Trophoblast cell (in vitro differentiated cells and primary cell): ENCODE measurements around the gene CDRT4.

Experiments used
- DNase-seq, 2 donors: peaks; one replicate each; pipeline ENCODE4 v3.0.0-alpha.2; 2016
- H2AFZ ChIP-seq: 2 replicates; pipeline ENCODE4 v1.6.1; 2013; ENCODE audit warnings: low read length, moderate library complexity, mild to moderate bottlenecking; ENCODE audit not compliant: insufficient read depth, poor library complexity
- H2AK5ac ChIP-seq: 2 replicates; pipeline ENCODE4 v1.6.1; 2013; ENCODE audit warnings: mild to moderate bottlenecking, low read length
- H2BK120ac ChIP-seq: 2 replicates; pipeline ENCODE4 v1.6.1; 2013; ENCODE audit warnings: low read length, mild to moderate bottlenecking, moderate library complexity; ENCODE audit not compliant: insufficient read depth, poor library complexity
- H2BK12ac ChIP-seq: 2 replicates; pipeline ENCODE4 v1.6.1; 2013; ENCODE audit warnings: mild to moderate bottlenecking, low read length, moderate library complexity
- H2BK5ac ChIP-seq: 2 replicates; pipeline ENCODE4 v1.6.1; 2013; ENCODE audit warnings: low read length, low read depth, moderate library complexity, mild to moderate bottlenecking; ENCODE audit not compliant: poor library complexity
- H3K14ac ChIP-seq: 2 replicates; pipeline ENCODE4 v1.6.1; 2013; ENCODE audit warnings: mild to moderate bottlenecking, low read length
- H3K18ac ChIP-seq: 2 replicates; pipeline ENCODE4 v1.6.1; 2013; ENCODE audit warnings: mild to moderate bottlenecking, low read length
- H3K23ac ChIP-seq: 2 replicates; pipeline ENCODE4 v1.6.1; 2013; ENCODE audit warnings: low read length
- H3K27ac ChIP-seq: 2 replicates; pipeline ENCODE4 v1.5.1; 2013; ENCODE audit warnings: low read depth, mild to moderate bottlenecking, inconsistent platforms, low read length, moderate library complexity
- H3K27me3 ChIP-seq: 2 replicates; pipeline ENCODE4 v1.6.1; 2013; ENCODE audit warnings: inconsistent platforms, mild to moderate bottlenecking, low read length, moderate library complexity; ENCODE audit not compliant: insufficient read depth
- H3K36me3 ChIP-seq, 2 experiments: 1 replicate in 1 of 2; 2 replicates in 1 of 2; pipeline ENCODE4 v1.6.1; 2013; ENCODE audit warnings: low read length in 2 of 2, mild to moderate bottlenecking in 2 of 2, moderate library complexity in 1 of 2; ENCODE audit not compliant: insufficient read depth in 2 of 2, control insufficient read depth in 1 of 2
- H3K4ac ChIP-seq: 2 replicates; pipeline ENCODE4 v1.6.1; 2013; ENCODE audit warnings: low read depth, mild to moderate bottlenecking, low read length, moderate library complexity
- H3K4me1 ChIP-seq, 2 experiments: 1 replicate in 1 of 2; 2 replicates in 1 of 2; pipeline ENCODE4 v1.6.1; 2013; ENCODE audit warnings: low read length in 2 of 2, mild to moderate bottlenecking in 2 of 2, moderate library complexity in 1 of 2; ENCODE audit not compliant: insufficient read depth in 2 of 2, control insufficient read depth in 1 of 2
- H3K4me2 ChIP-seq: 2 replicates; pipeline ENCODE4 v1.6.1; 2013; ENCODE audit warnings: inconsistent platforms, mild to moderate bottlenecking, low read length, moderate library complexity
- H3K4me3 ChIP-seq: 2 replicates; pipeline ENCODE4 v1.5.1; 2013; ENCODE audit warnings: mild to moderate bottlenecking, low read depth, low read length, inconsistent platforms
- H3K79me1 ChIP-seq: one replicate; pipeline ENCODE4 v1.6.1; 2013; ENCODE audit warnings: low read length
- H3K79me2 ChIP-seq: 2 replicates; pipeline ENCODE4 v1.6.1; 2013; ENCODE audit warnings: low read length, mild to moderate bottlenecking; ENCODE audit not compliant: control insufficient read depth, insufficient read depth, poor library complexity
- H3K9ac ChIP-seq: 2 replicates; pipeline ENCODE4 v1.6.1; 2013; ENCODE audit warnings: mild to moderate bottlenecking, low read length
- H3K9me3 ChIP-seq: 2 replicates; pipeline ENCODE4 v1.6.1; 2013; ENCODE audit warnings: low read depth, mild to moderate bottlenecking, control low read depth, inconsistent platforms, low read length; ENCODE audit not compliant: insufficient read depth
- H4K12ac ChIP-seq: 2 replicates; pipeline ENCODE4 v1.6.1; 2013; ENCODE audit warnings: low read depth, mild to moderate bottlenecking, low read length, moderate library complexity
- H4K8ac ChIP-seq: 2 replicates; pipeline ENCODE4 v1.6.1; 2013; ENCODE audit warnings: low read depth, mild to moderate bottlenecking, low read length, moderate library complexity
- H4K91ac ChIP-seq: one replicate; pipeline ENCODE4 v1.6.1; 2013; ENCODE audit warnings: low read depth, mild to moderate bottlenecking, low read length, moderate library complexity
- WGBS: extraction: QIAGEN DNeasy Blood & Tissue Kit; methylation state at CpG from one replicate; pipeline ENCODE4 v1.1.7; 2013; ENCODE audit warnings: missing lambda C conversion rate; ENCODE audit not compliant: insufficient read length, insufficient coverage; ENCODE audit errors: extremely low coverage; 5-methylcytosine and 5-hydroxymethylcytosine counted together

Gene CDRT4

GRCh38 chr17:15397620-15398019 lies 69.8 kb downstream of the CDRT4 start:
- H3K9me3 ChIP-seq, result no peaks in the 10 kb centered on the region
- peak overlapping the region; percentile 54 for H2BK5ac ChIP-seq
- peak overlapping the region; percentile 52 for H2BK120ac ChIP-seq
- no peaks in the 10 kb centered on the region for H3K36me3 ChIP-seq
- no peak overlapping the region for H3K23ac ChIP-seq
- peak overlapping the region; percentile 94 for H2BK12ac ChIP-seq
- no CpG with 5 or more reads among the region's 5 CpGs for WGBS
- no peak overlapping the region for H4K12ac ChIP-seq
- H3K79me2 ChIP-seq, result no peaks in the 10 kb centered on the region
- peak overlapping the region; percentile 77 for H4K91ac ChIP-seq
- H3K18ac ChIP-seq, result peak overlapping the region; percentile 25
- peak overlapping the region; percentile 54 for H3K14ac ChIP-seq
- H3K4me2 ChIP-seq, result no peak overlapping the region
- DNase-seq, result no peak
- H3K4me1 ChIP-seq, result peaks cover 20 to 23% of the 10 kb centered on the region in 2 experiments
- peak overlapping the region; percentile 35 for H3K27ac ChIP-seq
- H3K4me3 ChIP-seq, result no peak overlapping the region
- peaks cover 10% of the 10 kb centered on the region for H3K79me1 ChIP-seq
- no peak overlapping the region for H3K9ac ChIP-seq
- H3K4ac ChIP-seq, result no peak overlapping the region
- peak overlapping the region; percentile 56 for H2AFZ ChIP-seq
- H4K8ac ChIP-seq, result no peak overlapping the region
- no peaks in the 10 kb centered on the region for H3K27me3 ChIP-seq
- peak overlapping the region; percentile 69 for H2AK5ac ChIP-seq

- Histone ChIP-seq H3K9ac (no peak overlapping the region), H3K23ac (no peak overlapping the region), H3K79me1 (peaks cover 10% of the 10 kb centered on the region), H3K36me3 (no peaks in the 10 kb centered on the region), H3K4me3 (no peak overlapping the region), H2BK5ac (no peak overlapping the region), H3K27ac (no peak overlapping the region), H3K4ac (no peak overlapping the region), H4K91ac (no peak overlapping the region), H3K14ac (no peak overlapping the region), H3K9me3 (no peaks in the 10 kb centered on the region), H3K79me2 (no peaks in the 10 kb centered on the region), H2AFZ (no peak overlapping the region), H4K8ac (no peak overlapping the region), H3K18ac (no peak overlapping the region), H2BK120ac (no peak overlapping the region), H3K27me3 (no peaks in the 10 kb centered on the region), H4K12ac (no peak overlapping the region), H3K4me2 (no peak overlapping the region), H2AK5ac (no peak overlapping the region), H2BK12ac (no peak overlapping the region), H3K4me1 (peaks cover 20 to 23% of the 10 kb centered on the region in 2 experiments)
- WGBS, result no CpG with 5 or more reads among the region's 4 CpGs
- DNase-seq, result no peak
Observed at GRCh38 chr17:15395091-15395490, 72.3 kb downstream of the CDRT4 start.

- no peaks in the 10 kb centered on the region for H3K36me3 ChIP-seq
- H3K4me1 ChIP-seq, result peaks cover 8% of the 10 kb centered on the region in 2 experiments
- H3K9ac ChIP-seq, result no peak overlapping the region
- H3K4ac ChIP-seq, result no peak overlapping the region
- no peak for DNase-seq
- peaks cover 5% of the 10 kb centered on the region for H3K79me1 ChIP-seq
- no peak overlapping the region for H4K12ac ChIP-seq
- no peak overlapping the region for H2BK120ac ChIP-seq
- H3K23ac ChIP-seq, result no peak overlapping the region
- no peak overlapping the region for H3K4me2 ChIP-seq
- no peak overlapping the region for H2BK12ac ChIP-seq
- no peaks in the 10 kb centered on the region for H3K27me3 ChIP-seq
- H3K18ac ChIP-seq, result no peak overlapping the region
- no peak overlapping the region for H3K4me3 ChIP-seq
- no peak overlapping the region for H4K91ac ChIP-seq
- no peaks in the 10 kb centered on the region for H3K79me2 ChIP-seq
- H4K8ac ChIP-seq, result no peak overlapping the region
- no CpG with 5 or more reads among the region's 7 CpGs for WGBS
- no peak overlapping the region for H3K14ac ChIP-seq
- no peaks in the 10 kb centered on the region for H3K9me3 ChIP-seq
- no peak overlapping the region for H3K27ac ChIP-seq
- no peak overlapping the region for H2AFZ ChIP-seq
- no peak overlapping the region for H2AK5ac ChIP-seq
- H2BK5ac ChIP-seq, result no peak overlapping the region
Observed at GRCh38 chr17:15393414-15393813, 74.0 kb downstream of the CDRT4 start.

- no peak overlapping the region for H3K4me3 ChIP-seq
- H2AK5ac ChIP-seq, result no peak overlapping the region
- H3K23ac ChIP-seq, result no peak overlapping the region
- H3K14ac ChIP-seq, result no peak overlapping the region
- no peak overlapping the region for H2BK120ac ChIP-seq
- H3K79me2 ChIP-seq, result no peaks in the 10 kb centered on the region
- H4K91ac ChIP-seq, result no peak overlapping the region
- H3K4ac ChIP-seq, result no peak overlapping the region
- no peak overlapping the region for H2BK5ac ChIP-seq
- no peak overlapping the region for H3K27ac ChIP-seq
- H4K12ac ChIP-seq, result no peak overlapping the region
- no peaks in the 10 kb centered on the region for H3K27me3 ChIP-seq
- no CpG with 5 or more reads among the region's 5 CpGs for WGBS
- H3K4me2 ChIP-seq, result no peak overlapping the region
- no peaks in the 10 kb centered on the region for H3K4me1 ChIP-seq
- no peak overlapping the region for H2BK12ac ChIP-seq
- H3K36me3 ChIP-seq, result no peaks in the 10 kb centered on the region
- H3K9me3 ChIP-seq, result no peaks in the 10 kb centered on the region
- no peak overlapping the region for H2AFZ ChIP-seq
- H3K18ac ChIP-seq, result no peak overlapping the region
- H3K9ac ChIP-seq, result no peak overlapping the region
- H4K8ac ChIP-seq, result no peak overlapping the region
- no peak for DNase-seq
- no peaks in the 10 kb centered on the region for H3K79me1 ChIP-seq
Observed at GRCh38 chr17:15392326-15392741, 75.1 kb downstream of the CDRT4 start.
